ENCODE measurements around the gene MKLN1. TPM values are rescaled to one million over a fixed set of nuclear protein-coding genes. Genes with fewer than 3 reads are reported as not detected.

Gene MKLN1
- total RNA-seq = 11.3 and 48.3 TPM in 2 replicates

GRCh38 chr7:131327626-131328376 lies at the start of gene MKLN1:
MKLN1 (plus strand) TSS chr7:131327876; CDS start chr7:131327900, 24 bp downstream.

Other genes starting within 250 kb of the MKLN1 start
- gene PODXL, start 228.8 kb downstream of the MKLN1 start, total RNA-seq = 57.8 and 189 TPM in 2 replicates